ENCODE data around the gene PLD1. TPM values are rescaled to one million over a fixed set of nuclear protein-coding genes. Genes with fewer than 3 reads are reported as not detected.

The PLD1 gene
- total and polyA plus RNA-seq, 2 of the 8 experiments (the other 6 are each of a cell fraction or from before 2014, with no cell fraction given), result 1.2 to 2.6 TPM

DNA sequence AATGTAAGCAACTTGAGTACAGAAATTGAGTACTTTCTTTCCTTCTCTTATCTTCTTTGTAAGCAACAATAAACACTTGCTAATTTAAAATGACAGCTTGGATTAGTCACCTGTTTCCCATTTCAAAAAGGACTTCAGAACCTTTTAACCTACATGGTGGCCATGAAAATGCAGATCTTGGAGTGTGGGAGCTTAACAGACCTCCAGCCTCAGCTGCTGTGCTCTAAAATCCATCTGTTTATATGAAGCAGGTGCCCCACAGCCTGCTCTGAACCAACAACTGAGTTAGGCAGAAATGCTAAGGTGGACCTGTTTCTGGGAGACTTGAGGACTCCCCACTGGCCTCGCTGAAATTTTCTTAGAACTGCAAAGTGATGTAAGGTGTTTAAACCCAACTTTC is 259.0 kb downstream of the PLD1 start:
- 86% methylated on average over 1 of the region's 1 CpG; no CpG with 5 or more reads in 1 of the 2 experiments for WGBS, 2 experiments (ENCODE audit: extremely low coverage in 1 of 2, insufficient coverage in 1 of 2, insufficient read length in 1 of 2, insufficient replicate concordance in 2 of 2, low coverage in 1 of 2, low lambda C conversion rate in 2 of 2, missing lambda C conversion rate in 1 of 2)
- POLR2A ChIA-PET (ENCODE audit: partially characterized antibody), result no interaction called here
- TF ChIP-seq, protein P1, sequence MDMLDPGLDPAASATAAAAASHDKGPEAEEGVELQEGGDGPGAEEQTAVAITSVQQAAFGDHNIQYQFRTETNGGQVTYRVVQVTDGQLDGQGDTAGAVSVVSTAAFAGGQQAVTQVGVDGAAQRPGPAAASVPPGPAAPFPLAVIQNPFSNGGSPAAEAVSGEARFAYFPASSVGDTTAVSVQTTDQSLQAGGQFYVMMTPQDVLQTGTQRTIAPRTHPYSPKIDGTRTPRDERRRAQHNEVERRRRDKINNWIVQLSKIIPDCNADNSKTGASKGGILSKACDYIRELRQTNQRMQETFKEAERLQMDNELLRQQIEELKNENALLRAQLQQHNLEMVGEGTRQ (IDR thresholded peaks at IDR 0.05; ENCODE audit: low read length), result no peak
- no peak for TF ChIP-seq POLR2AphosphoS5 (IDR thresholded peaks at IDR 0.05; ENCODE audit: low read depth, low read length)
- TF ChIP-seq, protein P2, sequence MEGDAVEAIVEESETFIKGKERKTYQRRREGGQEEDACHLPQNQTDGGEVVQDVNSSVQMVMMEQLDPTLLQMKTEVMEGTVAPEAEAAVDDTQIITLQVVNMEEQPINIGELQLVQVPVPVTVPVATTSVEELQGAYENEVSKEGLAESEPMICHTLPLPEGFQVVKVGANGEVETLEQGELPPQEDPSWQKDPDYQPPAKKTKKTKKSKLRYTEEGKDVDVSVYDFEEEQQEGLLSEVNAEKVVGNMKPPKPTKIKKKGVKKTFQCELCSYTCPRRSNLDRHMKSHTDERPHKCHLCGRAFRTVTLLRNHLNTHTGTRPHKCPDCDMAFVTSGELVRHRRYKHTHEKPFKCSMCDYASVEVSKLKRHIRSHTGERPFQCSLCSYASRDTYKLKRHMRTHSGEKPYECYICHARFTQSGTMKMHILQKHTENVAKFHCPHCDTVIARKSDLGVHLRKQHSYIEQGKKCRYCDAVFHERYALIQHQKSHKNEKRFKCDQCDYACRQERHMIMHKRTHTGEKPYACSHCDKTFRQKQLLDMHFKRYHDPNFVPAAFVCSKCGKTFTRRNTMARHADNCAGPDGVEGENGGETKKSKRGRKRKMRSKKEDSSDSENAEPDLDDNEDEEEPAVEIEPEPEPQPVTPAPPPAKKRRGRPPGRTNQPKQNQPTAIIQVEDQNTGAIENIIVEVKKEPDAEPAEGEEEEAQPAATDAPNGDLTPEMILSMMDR (IDR thresholded peaks at IDR 0.05; ENCODE audit: control extremely low read depth in 1 of 3, insufficient read depth in 1 of 3, low read depth in 1 of 3, low read length in 3 of 3), result no peak
- TF ChIP-seq HDAC2 (IDR thresholded peaks at IDR 0.05; ENCODE audit: borderline replicate concordance in 1 of 2, low read depth in 2 of 2, low read length in 2 of 2), result no peak
- TF ChIP-seq CEBPB (IDR thresholded peaks at IDR 0.05; ENCODE audit: low read depth, low read length), result no peak
- TF ChIP-seq TAF1 (IDR thresholded peaks at IDR 0.05; ENCODE audit: low read depth, low read length), result no peak
- TF ChIP-seq PHF8 (conservative IDR thresholded peaks at IDR 0.05; ENCODE audit: low read depth, low read length), result no peak
- TF ChIP-seq GTF2F1 (IDR thresholded peaks at IDR 0.05; ENCODE audit: borderline replicate concordance, low read depth, low read length), result no peak
- TF ChIP-seq TCF12 (IDR thresholded peaks at IDR 0.05; ENCODE audit: low read depth, low read length), result no peak
- TF ChIP-seq CBX8 (IDR thresholded peaks at IDR 0.05; ENCODE audit: borderline replicate concordance, low read depth, low read length), result no peak
- no peak for TF ChIP-seq POLR2A (IDR thresholded peaks at IDR 0.05; ENCODE audit: control extremely low read depth in 1 of 2, low read depth in 2 of 2, low read length in 2 of 2)
- TF ChIP-seq SP2 (IDR thresholded peaks at IDR 0.05; ENCODE audit: low read length), result no peak

More for the DNA sequence above, 259.0 kb downstream of the PLD1 start:
- FAIRE-seq (no peak), DNase-seq (ENCODE audit: low read depth in 1 of 2, low spot score in 2 of 2) (no peak)
- no peak overlapping the region for H2BK15ac ChIP-seq (ENCODE audit: low read length)
- H2BK12ac ChIP-seq (ENCODE audit: low read depth, low read length), result no peak overlapping the region
- no peak overlapping the region for H4K8ac ChIP-seq (ENCODE audit: extremely low read depth, insufficient read depth, low read length)
- H3K27ac ChIP-seq (ENCODE audit: low read depth, low read length), result no peak overlapping the region
- H2BK20ac ChIP-seq (ENCODE audit: low read length), result no peak overlapping the region
- no peaks in the 10 kb centered on the region for H3K79me2 ChIP-seq (ENCODE audit: control insufficient read depth in 1 of 2, insufficient read depth in 2 of 2, low read length in 2 of 2)
- H3K27me3 ChIP-seq (replicated peaks in 1 of 4; ENCODE audit: control insufficient read depth in 3 of 4, extremely low read depth in 1 of 4, insufficient read depth in 3 of 4, low read length in 3 of 4), result no peaks in the 10 kb centered on the region
- H3K4me2 ChIP-seq (ENCODE audit: insufficient read depth in 1 of 2, low read depth in 2 of 2, low read length in 2 of 2), result no peak overlapping the region
- H3K79me1 ChIP-seq (ENCODE audit: low read depth, low read length), result no peaks in the 10 kb centered on the region
- no peak overlapping the region; a peak in 1 of 8 replicates for H3K4me3 ChIP-seq (ENCODE audit: extremely low read depth in 1 of 4, insufficient read depth in 2 of 4, low read depth in 3 of 4, low read length in 4 of 4)
- no peak overlapping the region for H3K56ac ChIP-seq (replicated peaks; ENCODE audit: insufficient read length, low read depth, low read length)
- H2BK5ac ChIP-seq (ENCODE audit: low read depth, low read length), result no peak overlapping the region
- H3K9me3 ChIP-seq (ENCODE audit: insufficient read depth in 2 of 2, low read depth in 1 of 2, low read length in 1 of 2), result no peaks in the 10 kb centered on the region
- no peak overlapping the region for H4K91ac ChIP-seq (replicated peaks; ENCODE audit: insufficient read length, low read length)
- H3K18ac ChIP-seq (ENCODE audit: extremely low read depth, low read length), result no peak overlapping the region
- no peaks in the 10 kb centered on the region for H4K20me1 ChIP-seq (replicated peaks in 1 of 2; ENCODE audit: control insufficient read depth in 1 of 2, insufficient read depth in 2 of 2, low read length in 2 of 2)
- no peak overlapping the region for H3K4ac ChIP-seq (replicated peaks; ENCODE audit: insufficient read length, low read depth, low read length)
- no peak overlapping the region for H2AFZ ChIP-seq (ENCODE audit: low read length)
- H3K4me1 ChIP-seq (replicated peaks in 1 of 4; ENCODE audit: control insufficient read depth in 3 of 4, insufficient read depth in 4 of 4, low read length in 3 of 4), result no peaks in the 10 kb centered on the region
- no peaks in the 10 kb centered on the region for H3K23me2 ChIP-seq (ENCODE audit: low read depth, low read length)
- H2AK5ac ChIP-seq (ENCODE audit: low read depth, low read length), result no peak overlapping the region
- no peak overlapping the region for H4K5ac ChIP-seq (ENCODE audit: insufficient read length, low read depth, low read length)
- CTCF ChIA-PET (ENCODE audit: partially characterized antibody), result interaction anchor here (0.8 to 1.5 kb wide), 3 partner anchors 12 to 114 kb away, joined by 3 to 5 read pairs (median 3); no protein-coding TSS in a partner anchor
- H3K9ac ChIP-seq (replicated peaks in 1 of 4; ENCODE audit: extremely low read depth in 1 of 4, low read depth in 3 of 4, low read length in 3 of 4), result no peak overlapping the region
- no peaks in the 10 kb centered on the region for H3K36me3 ChIP-seq (ENCODE audit: control insufficient read depth in 2 of 4, insufficient read depth in 4 of 4, low read length in 3 of 4)
- H3K14ac ChIP-seq (ENCODE audit: insufficient read length), result no peak overlapping the region
- H3K23ac ChIP-seq (ENCODE audit: insufficient read length), result no peak overlapping the region
- H2BK120ac ChIP-seq (replicated peaks; ENCODE audit: low read depth, low read length), result no peak overlapping the region

Measured in H1 (cell line).